ENCODE data around the gene A3GALT2. TPM values are rescaled to one million over a fixed set of nuclear protein-coding genes. Genes with fewer than 3 reads are reported as not detected.
A peak's percentile ranks its signal among the peaks of the same experiment; 100 is the strongest.

Gene A3GALT2
- total RNA-seq, 1 experiment from 2014 or later, result not detected

DNA sequence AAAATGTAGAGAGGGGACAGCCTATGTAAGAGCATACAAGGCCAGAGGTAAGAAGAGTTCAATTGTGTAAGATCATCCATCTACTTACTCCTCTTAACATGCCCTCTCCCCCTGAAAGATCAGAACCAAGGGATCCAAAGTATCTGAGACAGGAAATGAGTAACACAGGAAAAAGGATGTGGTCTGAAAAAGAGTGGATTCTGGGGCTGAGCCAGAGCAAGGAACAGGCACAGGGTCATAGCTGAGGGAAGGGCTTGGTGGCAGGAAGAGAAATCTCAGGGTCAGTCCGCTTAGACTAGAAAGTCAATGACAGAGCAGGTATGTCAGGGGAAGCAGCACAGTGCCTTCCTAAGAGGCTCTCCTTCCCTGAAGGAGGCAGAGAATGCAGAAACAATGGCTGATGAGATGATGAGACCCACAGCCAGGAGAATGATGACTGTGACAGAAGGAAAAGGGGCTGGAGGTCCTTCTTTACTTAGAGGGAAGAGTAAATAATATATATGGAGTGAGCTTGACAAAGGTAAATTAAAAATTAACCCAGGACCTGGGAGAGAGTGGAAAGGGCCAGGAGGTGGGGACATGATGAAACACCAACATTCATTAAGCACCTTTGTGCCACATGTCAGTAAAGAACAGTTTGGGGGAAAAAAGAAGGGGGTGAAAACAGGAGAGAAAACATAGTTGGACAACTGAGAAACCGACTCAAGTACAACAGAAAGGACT lies 26.2 kb upstream of the A3GALT2 start:
- H3K36me3 Mint-ChIP-seq, result no peaks in the 10 kb centered on the region
- no peak overlapping the region for H3K27ac Mint-ChIP-seq
- peaks cover 90% of the 10 kb centered on the region for H3K27me3 Mint-ChIP-seq (ENCODE audit: low read depth)
- H3K9me3 Mint-ChIP-seq, result no peaks in the 10 kb centered on the region
- TF ChIP-seq GABPB1 (CRISPR knock-in tag; IDR thresholded peaks at IDR 0.05) (peak; percentile 93), FOXP1 (CRISPR knock-in tag; IDR thresholded peaks at IDR 0.05; ENCODE audit: borderline replicate concordance) (no peak)
- ChIA-PET CTCF (interaction anchor here (0.6 kb wide), 1 partner anchor 20 kb away, joined by 3 read pairs; no protein-coding TSS in a partner anchor), POLR2A (interaction anchor here (0.5 kb wide), 1 partner anchor 951 kb away, joined by 3 read pairs; no protein-coding TSS in a partner anchor)
- DNase-seq (ENCODE audit: low spot score) (no peak), ATAC-seq (no peak)
- peaks cover 40% of the 10 kb centered on the region for H3K4me1 Mint-ChIP-seq
- no peak overlapping the region for H3K4me3 Mint-ChIP-seq

GRCh38 chr1:33346533-33346926 lies 25.6 kb upstream of the A3GALT2 start:
- TF ChIP-seq RORB (CRISPR knock-in tag; IDR thresholded peaks at IDR 0.05), result no peak
- TF ChIP-seq, protein P1, sequence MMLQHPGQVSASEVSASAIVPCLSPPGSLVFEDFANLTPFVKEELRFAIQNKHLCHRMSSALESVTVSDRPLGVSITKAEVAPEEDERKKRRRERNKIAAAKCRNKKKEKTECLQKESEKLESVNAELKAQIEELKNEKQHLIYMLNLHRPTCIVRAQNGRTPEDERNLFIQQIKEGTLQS (CRISPR knock-in tag; conservative IDR thresholded peaks at IDR 0.05), result no peak
- TF ChIP-seq, protein P2, sequence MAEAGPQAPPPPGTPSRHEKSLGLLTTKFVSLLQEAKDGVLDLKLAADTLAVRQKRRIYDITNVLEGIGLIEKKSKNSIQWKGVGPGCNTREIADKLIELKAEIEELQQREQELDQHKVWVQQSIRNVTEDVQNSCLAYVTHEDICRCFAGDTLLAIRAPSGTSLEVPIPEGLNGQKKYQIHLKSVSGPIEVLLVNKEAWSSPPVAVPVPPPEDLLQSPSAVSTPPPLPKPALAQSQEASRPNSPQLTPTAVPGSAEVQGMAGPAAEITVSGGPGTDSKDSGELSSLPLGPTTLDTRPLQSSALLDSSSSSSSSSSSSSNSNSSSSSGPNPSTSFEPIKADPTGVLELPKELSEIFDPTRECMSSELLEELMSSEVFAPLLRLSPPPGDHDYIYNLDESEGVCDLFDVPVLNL (CRISPR knock-in tag; IDR thresholded peaks at IDR 0.05; ENCODE audit: borderline replicate concordance, low read depth), result no peak
- no peak for TF ChIP-seq USF1 (CRISPR knock-in tag; IDR thresholded peaks at IDR 0.05)
- no peak for TF ChIP-seq JUN (CRISPR knock-in tag; IDR thresholded peaks at IDR 0.05)
- no peak for TF ChIP-seq PRRX2 (CRISPR knock-in tag; IDR thresholded peaks at IDR 0.05)
- TF ChIP-seq, protein P3, sequence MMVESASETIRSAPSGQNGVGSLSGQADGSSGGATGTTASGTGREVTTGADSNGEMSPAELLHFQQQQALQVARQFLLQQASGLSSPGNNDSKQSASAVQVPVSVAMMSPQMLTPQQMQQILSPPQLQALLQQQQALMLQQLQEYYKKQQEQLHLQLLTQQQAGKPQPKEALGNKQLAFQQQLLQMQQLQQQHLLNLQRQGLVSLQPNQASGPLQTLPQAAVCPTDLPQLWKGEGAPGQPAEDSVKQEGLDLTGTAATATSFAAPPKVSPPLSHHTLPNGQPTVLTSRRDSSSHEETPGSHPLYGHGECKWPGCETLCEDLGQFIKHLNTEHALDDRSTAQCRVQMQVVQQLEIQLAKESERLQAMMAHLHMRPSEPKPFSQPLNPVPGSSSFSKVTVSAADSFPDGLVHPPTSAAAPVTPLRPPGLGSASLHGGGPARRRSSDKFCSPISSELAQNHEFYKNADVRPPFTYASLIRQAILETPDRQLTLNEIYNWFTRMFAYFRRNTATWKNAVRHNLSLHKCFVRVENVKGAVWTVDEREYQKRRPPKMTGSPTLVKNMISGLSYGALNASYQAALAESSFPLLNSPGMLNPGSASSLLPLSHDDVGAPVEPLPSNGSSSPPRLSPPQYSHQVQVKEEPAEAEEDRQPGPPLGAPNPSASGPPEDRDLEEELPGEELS (CRISPR knock-in tag; IDR thresholded peaks at IDR 0.05), result no peak
- TF ChIP-seq RELA (CRISPR knock-in tag; IDR thresholded peaks at IDR 0.05; ENCODE audit: borderline replicate concordance), result no peak
- no peak for TF ChIP-seq PREB (CRISPR knock-in tag; IDR thresholded peaks at IDR 0.05; ENCODE audit: borderline replicate concordance)
- no peak for TF ChIP-seq ETV6 (CRISPR knock-in tag; IDR thresholded peaks at IDR 0.05)
- TF ChIP-seq ZNF396 (CRISPR knock-in tag; IDR thresholded peaks at IDR 0.05; ENCODE audit: borderline replicate concordance), result no peak
- no peak for TF ChIP-seq NFYB (CRISPR knock-in tag; conservative IDR thresholded peaks at IDR 0.05; ENCODE audit: low read depth)
- TF ChIP-seq ERG (CRISPR knock-in tag; IDR thresholded peaks at IDR 0.05), result no peak
- TF ChIP-seq TCF7 (CRISPR knock-in tag; IDR thresholded peaks at IDR 0.05; ENCODE audit: low read depth), result no peak
- no peak for TF ChIP-seq MXD4 (CRISPR knock-in tag; IDR thresholded peaks at IDR 0.05; ENCODE audit: borderline replicate concordance)
- Mint-ChIP-seq H3K27ac (no peak overlapping the region), H3K9me3 (no peaks in the 10 kb centered on the region), H3K36me3 (no peaks in the 10 kb centered on the region), H3K4me3 (no peak overlapping the region), H3K4me1 (peaks cover 45% of the 10 kb centered on the region), H3K27me3 (ENCODE audit: low read depth) (peaks cover 85% of the 10 kb centered on the region)
- no peak for DNase-seq (ENCODE audit: low spot score)
- CTCF ChIA-PET, result interaction anchor here (0.6 kb wide), 1 partner anchor 21 kb away, joined by 3 read pairs; no protein-coding TSS in a partner anchor
- POLR2A ChIA-PET, result no interaction called here
- no peak for ATAC-seq

All from WTC11 (cell line).